GM18861 (cell line): ENCODE results near the gene GNL2.

Source experiments
- ATAC-seq: cut with Tn5 transposase; IDR thresholded peaks from one replicate; pipeline ENCODE4 v1.9.1; 2021; ENCODE audit not compliant: unreplicated experiment

Gene GNL2

GRCh38 chr1:37595440-37596181 is at the start of gene GNL2:
Gene GNL2 (minus strand): TSS chr1:37595937. CDS start chr1:37595822, 115 bp downstream.
- ATAC-seq, result peak; percentile 91

- ATAC-seq, result no peak
Observed at GRCh38 chr1:37641059-37641458, 45.3 kb upstream of the GNL2 start.

- no peak for ATAC-seq
Observed at GRCh38 chr1:37636435-37636834, 40.7 kb upstream of the GNL2 start.

- ATAC-seq, result no peak
Observed at GRCh38 chr1:37634992-37635902, 39.5 kb upstream of the GNL2 start.

- ATAC-seq, result no peak
Observed at GRCh38 chr1:37634244-37634991, 38.7 kb upstream of the GNL2 start, which contains the start of gene RSPO1. Gene RSPO1 (minus strand): TSS chr1:37634892. CDS start chr1:37629661, 5,231 bp downstream.

GRCh38 chr1:37633938-37634243 is 38.2 kb upstream of the GNL2 start:
- no peak for ATAC-seq

GRCh38 chr1:37633040-37633937 is 37.6 kb upstream of the GNL2 start:
- ATAC-seq, result no peak

- no peak for ATAC-seq
Observed at GRCh38 chr1:37631036-37631435, 35.3 kb upstream of the GNL2 start.

- no peak for ATAC-seq
Observed at GRCh38 chr1:37630426-37631028, 34.8 kb upstream of the GNL2 start.

GRCh38 chr1:37629726-37630425 is 34.1 kb upstream of the GNL2 start:
- no peak for ATAC-seq

GRCh38 chr1:37629008-37629407 is 33.3 kb upstream of the GNL2 start:
- no peak for ATAC-seq

- no peak for ATAC-seq
Observed at GRCh38 chr1:37628026-37628556, 32.4 kb upstream of the GNL2 start.

GRCh38 chr1:37622131-37622530 is 26.4 kb upstream of the GNL2 start:
- ATAC-seq, result no peak

- ATAC-seq, result no peak
Observed at GRCh38 chr1:37621326-37621870, 25.7 kb upstream of the GNL2 start.

GRCh38 chr1:37620707-37621106 is 25.0 kb upstream of the GNL2 start:
- ATAC-seq, result no peak

- no peak for ATAC-seq
Observed at GRCh38 chr1:37616330-37616729, 20.6 kb upstream of the GNL2 start.

GRCh38 chr1:37614105-37614504 is 18.4 kb upstream of the GNL2 start:
- no peak for ATAC-seq

GRCh38 chr1:37612186-37612585 is 16.4 kb upstream of the GNL2 start:
- no peak for ATAC-seq

- no peak for ATAC-seq
Observed at GRCh38 chr1:37609994-37610393, 14.3 kb upstream of the GNL2 start.
